DND-41 (cell line): ENCODE results near the gene MRPL27.

Experiments used
- ATAC-seq: fragments of 200-7000 bp; cut with Tn5 transposase; 3 replicates; pipeline ENCODE4 v1.9.1; 2021; ENCODE audit warnings: low read depth; ENCODE audit not compliant: insufficient read depth
- DNase-seq: peaks from one replicate; pipeline ENCODE4 v3.0.0-alpha.2; 2020
- H2AFZ ChIP-seq: 2 replicates; pipeline ENCODE4 v1.6.0; 2012; ENCODE audit warnings: low read depth, low read length
- H3K27ac ChIP-seq: 2 replicates; pipeline ENCODE4 v1.5.1; 2012; ENCODE audit warnings: low read length, inconsistent platforms
- H3K27me3 ChIP-seq: fragments of 200-600 bp; sonication (generic); 2 replicates; pipeline ENCODE4 v1.6.0; 2012; ENCODE audit warnings: low read length, mild to moderate bottlenecking, inconsistent platforms; ENCODE audit not compliant: insufficient read depth, poor library complexity
- H3K36me3 ChIP-seq: 2 replicates; pipeline ENCODE4 v1.5.1; 2012; ENCODE audit warnings: low read length, inconsistent platforms; ENCODE audit not compliant: insufficient read depth
- H3K4me1 ChIP-seq: 2 replicates; pipeline ENCODE4 v1.5.1; 2012; ENCODE audit warnings: mild to moderate bottlenecking, low read length; ENCODE audit not compliant: insufficient read depth
- H3K4me2 ChIP-seq: 2 replicates; pipeline ENCODE4 v1.6.0; 2012; ENCODE audit warnings: mild to moderate bottlenecking, moderate library complexity, low read length, inconsistent platforms; ENCODE audit not compliant: insufficient read depth
- H3K4me3 ChIP-seq, 2 experiments: fragments of 200-600 bp in 1 of 2; shearing (Covaris generic) in 1 of 2; 2 replicates each; pipeline ENCODE4 v1.5.1; 2012 to 2016; ENCODE audit warnings: inconsistent platforms in 2 of 2, low read length in 2 of 2, mild to moderate bottlenecking in 2 of 2, low read depth in 1 of 2, moderate library complexity in 1 of 2
- H3K79me2 ChIP-seq: 2 replicates; pipeline ENCODE4 v1.6.0; 2012; ENCODE audit warnings: low read length, inconsistent platforms; ENCODE audit not compliant: insufficient read depth
- H3K9ac ChIP-seq: 2 replicates; pipeline ENCODE4 v1.6.0; 2012; ENCODE audit warnings: low read depth, mild to moderate bottlenecking, inconsistent platforms, low read length, moderate library complexity
- H3K9me3 ChIP-seq: 2 replicates; pipeline ENCODE4 v1.5.1; 2012; ENCODE audit warnings: low read length, moderate library complexity, mild to moderate bottlenecking, inconsistent platforms; ENCODE audit not compliant: insufficient read depth, severe bottlenecking
- H4K20me1 ChIP-seq: 2 replicates; pipeline ENCODE4 v1.6.0; 2012; ENCODE audit warnings: low read length; ENCODE audit not compliant: insufficient read depth
- CTCF ChIP-seq: IDR thresholded peaks from 2 replicates; pipeline ENCODE4 v1.5.1; 2012; ENCODE audit warnings: borderline replicate concordance, low read length, moderate library complexity, mild to moderate bottlenecking; ENCODE audit not compliant: poor library complexity, severe bottlenecking; ENCODE audit errors: extremely low read depth
- EZH2 ChIP-seq: IDR thresholded peaks from 3 replicates; pipeline ENCODE4 v1.6.1; 2012; ENCODE audit warnings: borderline replicate concordance, low read depth, mild to moderate bottlenecking, moderate library complexity, low read length, inconsistent platforms; ENCODE audit not compliant: severe bottlenecking

Gene MRPL27

GRCh38 chr17:50329716-50330115 is 43.3 kb downstream of the MRPL27 start:
- Histone ChIP-seq H3K9ac (no peak overlapping the region), H2AFZ (no peak overlapping the region), H3K27ac (no peak overlapping the region), H3K9me3 (no peaks in the 10 kb centered on the region), H3K4me2 (no peak overlapping the region), H4K20me1 (no peaks in the 10 kb centered on the region), H3K4me1 (peaks cover 15% of the 10 kb centered on the region), H3K79me2 (no peaks in the 10 kb centered on the region), H3K27me3 (no peaks in the 10 kb centered on the region), H3K36me3 (no peaks in the 10 kb centered on the region), H3K4me3 (no peak overlapping the region)
- ATAC-seq = no peak
- DNase-seq = no peak
- TF ChIP-seq EZH2 = no peak
- no peak for TF ChIP-seq CTCF

- H4K20me1 ChIP-seq = no peaks in the 10 kb centered on the region
- no peak overlapping the region for H3K4me3 ChIP-seq
- H3K9me3 ChIP-seq = no peaks in the 10 kb centered on the region
- no peak for DNase-seq
- no peaks in the 10 kb centered on the region for H3K36me3 ChIP-seq
- H3K4me1 ChIP-seq = peaks cover 7% of the 10 kb centered on the region
- no peak overlapping the region for H3K9ac ChIP-seq
- no peaks in the 10 kb centered on the region for H3K79me2 ChIP-seq
- TF ChIP-seq CTCF (no peak), EZH2 (no peak)
- H3K27ac ChIP-seq = no peak overlapping the region
- ATAC-seq = no peak
- no peaks in the 10 kb centered on the region for H3K27me3 ChIP-seq
- H3K4me2 ChIP-seq = no peak overlapping the region
- H2AFZ ChIP-seq = no peak overlapping the region
Measured at GRCh38 chr17:50328363-50329325, 44.3 kb downstream of the MRPL27 start.

GRCh38 chr17:50326831-50327364 is 46.1 kb downstream of the MRPL27 start:
- no peak overlapping the region for H3K4me2 ChIP-seq
- H3K9me3 ChIP-seq = no peaks in the 10 kb centered on the region
- TF ChIP-seq CTCF = no peak
- no peaks in the 10 kb centered on the region for H3K36me3 ChIP-seq
- DNase-seq (no peak), ATAC-seq (no peak)
- no peaks in the 10 kb centered on the region for H3K4me1 ChIP-seq
- H4K20me1 ChIP-seq = no peaks in the 10 kb centered on the region
- no peak overlapping the region for H3K4me3 ChIP-seq
- no peak overlapping the region for H2AFZ ChIP-seq
- H3K79me2 ChIP-seq = no peaks in the 10 kb centered on the region
- H3K9ac ChIP-seq = no peak overlapping the region
- H3K27ac ChIP-seq = no peak overlapping the region
- H3K27me3 ChIP-seq = no peaks in the 10 kb centered on the region
